Islet of Langerhans (tissue), 1 donor: Measurements from ENCODE around the gene TMPRSS6.
"Not testable (repeated sequence)": the region's sequence is repeated elsewhere in the genome, so short reads cannot be mapped to it uniquely, and the experiment has no call there.

Experiments
- FAIRE-seq: peaks from one replicate; lab custom pipeline; 2011; peaks lifted over from hg19 to GRCh38; lab: Jason Lieb, UNC

The TMPRSS6 gene

DNA sequence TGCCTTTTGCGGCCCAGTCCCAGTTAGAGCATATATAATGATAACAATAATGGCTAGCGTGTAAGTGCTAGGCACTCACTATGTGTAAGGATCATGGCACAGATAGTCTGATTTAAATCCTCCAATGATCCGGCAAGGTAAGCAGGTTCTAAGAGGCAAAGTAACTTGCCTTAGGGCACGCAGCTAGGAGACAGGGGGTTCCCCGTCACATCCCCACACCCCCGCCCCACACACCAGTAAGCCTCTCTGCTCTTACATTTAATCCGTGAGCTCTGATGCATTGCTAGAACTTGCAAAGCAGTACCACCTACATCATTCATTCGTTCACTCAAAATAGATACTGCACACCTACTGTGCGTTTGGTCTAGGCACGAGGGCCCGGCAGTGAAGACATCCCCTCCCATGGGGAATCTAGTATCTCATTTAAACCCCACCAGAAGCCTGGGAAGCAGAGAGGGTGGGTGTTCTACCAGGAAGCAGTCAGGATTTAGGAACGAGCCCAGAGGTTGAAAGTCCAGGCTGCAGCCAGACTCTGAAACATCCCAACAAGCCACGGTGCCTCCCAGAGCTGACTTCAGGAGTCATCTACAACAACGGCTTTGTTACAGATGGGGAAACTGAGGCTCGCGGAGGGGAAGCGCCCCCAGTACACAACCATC is 20.6 kb downstream of the TMPRSS6 start:
- no peak for FAIRE-seq

GRCh38 chr22:37088108-37088605 is 21.4 kb downstream of the TMPRSS6 start:
- no peak for FAIRE-seq

GRCh38 chr22:37086184-37086583 is 23.3 kb downstream of the TMPRSS6 start:
- no peak for FAIRE-seq

DNA sequence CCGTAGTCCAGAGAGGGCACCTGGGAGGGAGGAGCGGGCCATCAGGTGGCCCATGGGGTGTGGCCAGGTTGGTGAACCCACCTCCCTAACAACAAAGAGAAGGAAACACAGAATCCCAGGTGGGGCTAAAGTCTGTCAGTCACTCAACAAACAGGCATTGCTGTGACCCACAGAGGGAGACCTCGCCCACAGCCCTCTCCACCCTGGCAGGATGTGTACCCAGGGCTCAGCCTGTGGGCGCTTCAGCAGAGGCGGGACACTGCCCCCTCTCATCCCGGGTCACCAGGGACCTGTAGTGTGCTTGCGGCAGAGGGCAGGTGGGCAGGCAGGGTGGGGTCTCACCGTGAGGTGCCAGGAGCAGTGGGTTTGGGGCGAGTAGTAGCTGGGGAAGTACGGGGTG is 25.1 kb downstream of the TMPRSS6 start:
- FAIRE-seq: no peak

DNA sequence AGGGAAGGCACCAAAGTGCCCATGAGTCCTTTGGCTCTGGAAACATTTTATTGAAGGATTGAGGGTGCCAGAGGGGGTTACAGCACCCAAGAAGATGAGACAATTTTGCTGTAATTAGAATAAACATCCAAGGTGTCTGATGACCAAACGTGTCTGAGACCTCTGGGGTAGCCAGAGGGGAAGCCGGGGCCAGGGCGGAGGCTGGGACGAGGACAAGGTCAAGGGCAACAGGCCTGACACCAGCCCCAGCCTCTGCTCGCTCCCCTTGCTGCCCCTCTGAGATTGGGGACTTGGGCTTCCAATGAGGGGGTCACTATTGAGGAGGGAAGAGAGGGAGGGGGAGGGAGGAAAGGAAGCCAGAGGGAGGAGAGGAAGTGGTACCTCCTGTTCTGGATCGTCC is 25.6 kb downstream of the TMPRSS6 start:
- FAIRE-seq: no peak

- no peak for FAIRE-seq
Observed at GRCh38 chr22:37082251-37082873, 27.2 kb downstream of the TMPRSS6 start.

DNA sequence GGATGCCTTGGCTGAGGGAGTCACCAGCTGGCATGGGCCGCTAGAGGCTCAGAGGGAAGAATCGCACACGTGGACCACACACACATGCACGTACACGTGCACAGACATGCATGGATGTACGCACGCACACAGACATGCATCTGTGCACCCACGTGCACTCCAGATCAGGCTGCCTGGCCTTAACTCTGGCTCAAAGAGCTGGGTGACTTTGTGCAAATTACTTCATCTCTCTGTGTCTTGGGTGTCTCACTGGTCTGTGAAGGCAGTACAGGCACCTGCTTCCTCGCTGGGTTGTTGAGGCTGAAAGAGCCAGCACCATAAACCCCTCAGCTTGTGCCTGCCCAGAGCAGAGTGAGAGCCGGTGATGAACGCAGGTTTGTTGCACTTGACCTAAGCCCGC is 28.7 kb downstream of the TMPRSS6 start:
- FAIRE-seq: no peak

DNA sequence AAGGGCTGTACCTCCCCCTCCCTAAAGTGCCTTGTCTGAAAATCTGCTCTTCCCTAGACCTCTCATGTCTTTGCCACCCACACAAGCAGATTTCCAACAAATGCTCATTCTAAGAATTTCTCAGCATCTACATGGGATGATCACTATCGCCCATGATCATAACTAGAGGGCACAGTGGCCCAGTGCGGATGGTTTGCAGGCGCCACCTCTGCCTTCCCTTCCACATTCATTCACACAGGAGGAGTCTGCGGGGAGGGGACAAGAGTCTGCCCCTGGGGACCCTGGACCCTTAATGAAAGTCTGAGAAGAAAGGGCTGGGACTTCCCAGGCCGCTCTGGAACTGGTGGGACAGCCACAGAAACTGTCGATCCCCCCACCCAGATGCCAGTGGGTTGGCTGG is 29.1 kb downstream of the TMPRSS6 start:
- no peak for FAIRE-seq

DNA sequence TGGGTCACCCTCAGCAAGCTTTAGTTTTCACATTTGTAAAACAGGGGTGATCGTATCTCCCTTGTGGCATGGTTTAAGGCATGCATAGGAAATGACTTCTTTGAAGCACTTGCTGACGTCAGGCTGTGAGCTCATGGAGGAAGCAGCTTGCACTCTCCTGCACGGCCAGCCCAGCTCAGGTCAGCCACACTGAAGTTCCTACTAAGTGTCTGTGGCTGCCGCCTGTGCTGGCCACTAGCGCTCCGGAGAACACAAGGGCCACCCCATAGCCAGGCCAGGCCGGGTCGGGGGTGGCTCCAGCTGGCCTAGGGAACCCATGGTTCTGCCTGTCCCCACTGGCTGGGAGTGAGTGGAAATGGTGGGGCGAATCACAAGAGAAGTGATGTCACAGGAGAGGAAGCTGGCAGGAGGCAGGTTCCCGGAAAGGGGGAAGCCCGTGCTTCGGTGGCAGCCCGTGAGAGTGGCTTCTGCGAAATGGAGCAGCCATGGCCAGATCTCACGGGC is 29.8 kb downstream of the TMPRSS6 start:
- no peak for FAIRE-seq

DNA sequence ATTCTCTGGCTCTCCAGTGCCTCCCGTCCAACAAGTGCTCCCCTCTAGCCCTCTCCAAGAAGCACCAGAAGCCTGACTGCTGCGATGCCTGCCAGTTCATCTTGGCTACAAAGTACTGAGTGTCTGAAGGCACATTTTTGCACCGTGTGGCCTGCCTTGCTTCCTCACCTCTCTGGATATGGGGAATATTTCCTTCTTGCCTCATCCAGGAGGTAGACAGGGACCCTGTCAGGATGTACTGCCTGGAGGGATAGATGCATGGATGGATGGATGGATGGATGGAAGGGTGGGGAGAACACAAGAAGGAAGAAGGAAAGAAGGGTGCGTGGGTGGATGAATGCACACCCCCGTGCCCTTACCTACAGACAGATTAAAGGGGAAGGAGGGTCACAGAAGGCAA is 30.4 kb downstream of the TMPRSS6 start:
- no peak for FAIRE-seq

DNA sequence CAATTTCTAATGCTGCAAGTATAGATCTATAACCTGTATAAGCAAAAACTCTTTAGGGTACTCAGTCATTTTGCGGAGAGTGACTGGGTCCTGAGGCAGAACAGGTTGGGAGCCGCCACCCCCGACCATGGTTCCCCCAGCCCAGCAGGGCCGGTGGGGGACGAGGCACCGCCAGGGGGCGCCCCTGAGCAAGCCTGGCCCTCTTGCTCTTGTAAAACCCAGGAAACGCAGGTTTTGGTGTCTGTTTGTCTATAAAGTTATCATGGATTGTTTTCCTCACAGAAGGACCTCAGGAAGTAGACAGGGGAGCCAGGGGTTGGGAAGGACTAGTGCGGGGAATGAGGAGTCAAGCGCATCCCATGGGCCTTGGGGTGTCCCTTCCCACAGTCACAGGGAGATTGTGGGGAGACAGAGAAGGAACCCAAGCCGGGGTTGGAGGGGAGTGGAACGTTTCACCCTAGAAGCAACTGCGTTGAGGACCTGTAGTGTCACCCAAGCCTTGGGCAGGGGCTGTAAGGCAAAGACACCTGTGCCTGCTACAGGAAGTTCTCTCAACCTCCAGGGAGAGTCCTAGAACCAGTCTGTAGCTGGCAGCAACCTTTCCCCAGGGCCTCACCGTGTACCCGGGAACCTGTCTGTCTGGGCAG is 31.6 kb downstream of the TMPRSS6 start:
- no peak for FAIRE-seq

DNA sequence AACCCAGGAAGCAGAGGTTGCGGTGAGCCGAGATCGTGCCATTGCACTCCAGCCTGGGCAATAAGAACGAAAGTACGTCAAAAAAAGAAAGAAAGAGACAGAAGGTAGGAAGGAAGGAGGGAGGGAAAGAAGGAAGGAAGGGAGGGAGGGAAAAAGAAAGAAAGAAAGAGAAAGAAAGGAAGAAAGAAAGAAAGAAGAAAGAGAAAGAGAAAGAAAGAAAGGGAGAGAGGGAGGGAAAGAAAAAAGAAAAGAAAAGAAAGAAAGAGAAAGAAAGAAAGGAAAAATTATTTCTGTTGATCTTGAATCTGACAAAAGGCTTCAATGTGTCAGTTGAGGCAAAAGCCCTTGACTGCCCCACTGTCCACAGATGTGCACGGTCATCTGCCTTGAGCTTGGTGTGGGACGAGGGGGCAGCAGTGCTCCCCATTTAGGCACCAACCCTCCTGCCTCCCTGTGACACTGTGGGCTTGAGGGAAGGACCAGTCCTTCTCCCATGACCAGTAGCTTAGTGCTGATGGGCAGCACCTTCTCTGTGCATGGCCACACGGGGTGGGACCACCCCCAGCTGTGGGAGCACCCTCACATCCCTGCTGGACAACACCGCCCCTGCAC is 33.6 kb downstream of the TMPRSS6 start:
- FAIRE-seq: no peak

GRCh38 chr22:37075046-37075445 is 34.5 kb downstream of the TMPRSS6 start:
- no peak for FAIRE-seq

GRCh38 chr22:37074537-37074936 is 35.0 kb downstream of the TMPRSS6 start:
- no peak for FAIRE-seq

DNA sequence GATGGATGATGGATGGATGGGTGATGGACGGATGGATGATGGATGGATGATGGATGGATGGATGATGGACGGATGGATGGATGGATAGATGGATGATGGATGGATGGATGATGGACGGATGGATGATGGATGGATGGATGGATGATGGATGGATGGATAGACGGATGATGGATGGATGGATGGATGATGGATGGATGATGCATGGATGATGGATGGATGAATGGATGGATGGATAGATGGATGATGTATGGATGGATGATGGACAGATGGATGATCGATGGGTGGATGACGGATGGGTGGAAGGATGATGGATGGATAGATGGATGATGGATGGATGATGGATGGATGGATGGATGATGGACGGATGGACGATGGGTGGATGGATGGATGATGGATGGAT is 36.8 kb downstream of the TMPRSS6 start:
- no peak for FAIRE-seq

DNA sequence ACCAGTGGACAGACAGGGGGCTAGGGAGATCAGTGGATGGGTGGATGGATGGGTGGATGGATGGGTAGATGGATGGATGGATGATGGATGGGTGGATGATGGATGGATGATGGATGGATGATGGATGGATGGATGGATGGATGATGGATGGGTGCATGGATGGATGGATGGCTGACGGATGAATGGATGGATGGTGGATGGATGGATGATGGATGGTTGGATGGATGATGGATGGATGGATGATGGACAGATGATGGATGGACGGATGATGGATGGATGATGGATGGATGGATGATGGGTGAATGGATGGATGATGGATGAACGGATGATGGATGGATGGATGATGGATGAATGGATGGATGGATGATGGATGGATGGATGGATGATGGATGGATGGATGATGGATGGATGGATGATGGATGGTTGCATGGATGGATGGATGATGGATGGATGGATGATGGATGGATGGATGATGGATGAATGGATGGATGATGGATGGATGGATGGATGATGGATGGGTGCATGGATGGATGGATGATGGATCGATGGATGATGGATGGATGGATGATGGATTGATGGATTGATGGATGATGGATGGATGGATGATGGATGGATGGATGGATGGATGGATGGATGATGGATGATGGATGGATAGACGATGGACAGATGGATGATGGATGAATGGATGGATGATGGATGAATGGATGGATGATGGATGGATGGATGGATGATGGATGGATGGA is 37.5 kb downstream of the TMPRSS6 start:
- FAIRE-seq: not testable (repeated sequence)

DNA sequence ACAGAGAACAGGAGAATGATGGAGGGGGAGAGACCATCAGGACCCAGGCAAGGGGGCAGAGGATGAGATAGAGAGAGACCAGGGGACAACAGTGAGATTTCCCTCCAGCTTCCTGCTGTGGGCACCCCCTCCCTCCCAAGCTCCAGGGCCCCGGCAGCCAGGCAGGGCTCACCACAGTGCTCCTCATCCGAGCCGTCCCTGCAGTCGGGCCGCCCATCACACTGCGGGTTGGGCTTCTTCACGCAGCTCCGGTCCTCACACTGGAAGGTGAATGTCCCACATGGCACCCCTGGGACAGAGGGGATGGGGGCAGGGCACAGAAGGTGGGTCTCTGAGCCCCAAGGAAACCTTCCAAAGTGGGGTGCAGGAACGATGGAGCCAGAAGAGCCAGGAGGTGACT is 38.8 kb downstream of the TMPRSS6 start:
- no peak for FAIRE-seq

GRCh38 chr22:37070334-37070733 is 39.2 kb downstream of the TMPRSS6 start:
- no peak for FAIRE-seq

GRCh38 chr22:37069719-37070118 is 39.8 kb downstream of the TMPRSS6 start:
- no peak for FAIRE-seq

DNA sequence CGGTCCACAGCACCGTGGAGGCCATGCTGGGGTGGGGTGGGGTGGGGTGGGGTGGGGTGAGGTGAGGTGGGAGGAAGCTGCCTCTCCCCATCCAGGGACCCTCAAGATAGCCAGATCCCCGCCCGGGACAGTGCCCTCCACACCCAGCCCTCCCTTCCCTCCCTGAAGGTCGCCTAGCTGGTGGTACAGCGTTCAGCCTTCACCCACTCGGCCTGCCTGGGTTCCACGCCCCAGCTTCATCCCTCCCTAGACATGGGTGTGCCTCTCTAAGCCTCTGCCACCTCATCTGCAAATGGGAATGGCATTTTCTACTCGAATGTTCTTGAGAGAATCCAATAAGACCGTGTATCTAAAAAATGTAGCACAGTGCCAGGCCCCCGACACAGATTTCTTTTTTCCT is 40.2 kb downstream of the TMPRSS6 start:
- FAIRE-seq: no peak

DNA sequence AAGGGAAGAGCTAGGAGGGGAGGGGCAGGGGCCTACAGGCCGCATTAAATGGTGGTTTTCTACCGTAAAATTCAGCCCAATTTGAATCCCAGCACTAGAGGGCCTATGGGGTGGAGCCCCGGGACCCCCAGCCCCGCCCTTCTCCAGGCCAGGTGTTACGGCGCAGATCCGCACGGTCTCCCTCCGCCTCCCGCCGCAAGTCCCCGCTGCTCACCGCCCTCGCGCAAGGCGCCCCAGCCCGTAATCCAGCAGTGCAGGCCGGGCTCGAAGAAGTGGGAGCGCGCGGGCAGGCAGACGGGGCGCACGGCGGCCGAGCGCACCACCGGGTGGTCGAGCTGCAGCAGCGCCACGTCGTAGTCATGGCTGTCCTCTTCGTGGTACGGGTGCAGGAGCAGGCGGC is 40.7 kb downstream of the TMPRSS6 start:
- FAIRE-seq: no peak

GRCh38 chr22:37067428-37067827 is 42.1 kb downstream of the TMPRSS6 start:
- FAIRE-seq: no peak
